Calu3 (cell line): ENCODE results near the gene C2CD4D. TPM values are rescaled to one million over a fixed set of nuclear protein-coding genes. Genes with fewer than 3 reads are reported as not detected.

Source experiments
- BruUV-seq: library from RNA; stranded (reverse); fragments of 400-500 nt; replicated peaks from 2 replicates; lab custom pipeline; 2021; lab: Mats Ljungman, UMichigan
- CTCF ChIA-PET: fragments of 300-600 bp; sonication (Branson Sonifier 250); formaldehyde crosslinking; loops from one replicate; lab custom pipeline; 2022; ENCODE audit warnings: antibody characterized with exemption; lab: Charles Lee
- DNase-seq: peaks from one replicate; pipeline ENCODE4 v3.0.0; 2022
- H3K27ac Mint-ChIP-seq: one replicate; pipeline ENCODE4 v1.8.0; 2022; ENCODE audit warnings: mixed read lengths; ENCODE audit not compliant: unreplicated experiment
- H3K27me3 Mint-ChIP-seq: one replicate; pipeline ENCODE4 v1.8.0; 2022; ENCODE audit warnings: mixed read lengths; ENCODE audit not compliant: unreplicated experiment
- H3K36me3 Mint-ChIP-seq: one replicate; pipeline ENCODE4 v1.8.0; 2022; ENCODE audit warnings: mild to moderate bottlenecking, moderate library complexity, mixed read lengths; ENCODE audit not compliant: insufficient read depth, unreplicated experiment
- H3K4me1 Mint-ChIP-seq: one replicate; pipeline ENCODE4 v1.8.0; 2022; ENCODE audit warnings: mild to moderate bottlenecking, low read depth, mixed read lengths; ENCODE audit not compliant: unreplicated experiment
- H3K4me3 Mint-ChIP-seq: one replicate; pipeline ENCODE4 v1.8.0; 2022; ENCODE audit warnings: mild to moderate bottlenecking, low read depth, moderate library complexity, mixed read lengths; ENCODE audit not compliant: unreplicated experiment
- H3K9me3 Mint-ChIP-seq: one replicate; pipeline ENCODE4 v1.8.0; 2022; ENCODE audit warnings: low read depth, mixed read lengths; ENCODE audit not compliant: unreplicated experiment
- CTCF ChIP-seq: fragments of 200-600 bp; IDR thresholded peaks from one replicate; pipeline ENCODE4 v1.8.0; 2022; ENCODE audit warnings: antibody characterized with exemption; ENCODE audit not compliant: unreplicated experiment
- intact Hi-C: fragments of 100-400 bp; cut with micrococcal nuclease; formaldehyde crosslinking; loops from one replicate; pipeline ENCODE4 v1.10.0; 2022; ENCODE audit not compliant: unreplicated experiment
- total RNA-seq: library from RNA; stranded (reverse); gene quantifications from 2 replicates; pipeline ENCODE4 v1.2.3, GENCODE V29; 2022

The C2CD4D gene
- total RNA-seq, 1 experiment from 2014 or later, result 2.5 TPM

- Mint-ChIP-seq H3K9me3 (no peaks in the 10 kb centered on the region), H3K27me3 (peaks cover 42% of the 10 kb centered on the region), H3K36me3 (no peaks in the 10 kb centered on the region), H3K4me3 (no peak overlapping the region), H3K4me1 (no peaks in the 10 kb centered on the region), H3K27ac (no peak overlapping the region)
- intact Hi-C loops, result no loop called here
- DNase-seq, result no peak
- TF ChIP-seq CTCF, result no peak
- no TSS peak for BruUV-seq
- CTCF ChIA-PET, result no interaction called here
Measured at GRCh38 chr1:151799179-151800022, 40.2 kb downstream of the C2CD4D start.

- no peak overlapping the region for H3K4me3 Mint-ChIP-seq
- no peak for DNase-seq
- no peaks in the 10 kb centered on the region for H3K9me3 Mint-ChIP-seq
- peaks cover 34% of the 10 kb centered on the region for H3K27me3 Mint-ChIP-seq
- TF ChIP-seq CTCF, result no peak
- intact Hi-C loops, result no loop called here
- no TSS peak for BruUV-seq
- CTCF ChIA-PET, result no interaction called here
- H3K27ac Mint-ChIP-seq, result no peak overlapping the region
- no peaks in the 10 kb centered on the region for H3K4me1 Mint-ChIP-seq
- no peaks in the 10 kb centered on the region for H3K36me3 Mint-ChIP-seq
Measured at GRCh38 chr1:151798571-151798970, 41.0 kb downstream of the C2CD4D start.

- H3K27ac Mint-ChIP-seq, result peak overlapping the region; percentile 82
- no peak for TF ChIP-seq CTCF
- peaks cover 22% of the 10 kb centered on the region for H3K36me3 Mint-ChIP-seq
- peak overlapping the region; percentile 91 for H3K4me3 Mint-ChIP-seq
- DNase-seq, result peak; percentile 22
- no peaks in the 10 kb centered on the region for H3K9me3 Mint-ChIP-seq
- no peaks in the 10 kb centered on the region for H3K27me3 Mint-ChIP-seq
- CTCF ChIA-PET, result interaction anchor here (1.0 to 1.5 kb wide), 2 partner anchors 29 to 48 kb away, joined by 3 read pairs; partner anchors contain the start of gene C2CD4D
- TSS peak; percentile 49 for BruUV-seq
- intact Hi-C loops, result loop anchor here (2.0 kb wide), 1 partner anchor 46 kb away; no protein-coding TSS in a partner anchor
- no peaks in the 10 kb centered on the region for H3K4me1 Mint-ChIP-seq
Measured at GRCh38 chr1:151790940-151791651, 48.5 kb downstream of the C2CD4D start.

GRCh38 chr1:151790071-151790939 lies 49.3 kb downstream of the C2CD4D start, which contains the start of gene TDRKH:
TSS of gene TDRKH (minus strand) at chr1:151790500. CDS start at chr1:151783022, 7,478 bp downstream.
- H3K27me3 Mint-ChIP-seq, result no peaks in the 10 kb centered on the region
- no TSS peak for BruUV-seq
- H3K9me3 Mint-ChIP-seq, result no peaks in the 10 kb centered on the region
- H3K27ac Mint-ChIP-seq, result peak within 1 kb of the TSS; percentile 82
- peak; percentile 33 for TF ChIP-seq CTCF
- peaks cover 22% of the 10 kb centered on the region for H3K36me3 Mint-ChIP-seq
- intact Hi-C loops, result loop anchor here (2.0 kb wide), 1 partner anchor 46 kb away; no protein-coding TSS in a partner anchor
- CTCF ChIA-PET, result interaction anchor here (0.8 to 1.5 kb wide), 2 partner anchors 27 to 30 kb away, joined by 3 read pairs; partner anchors contain the start of gene MRPL9
- peak; percentile 99 for DNase-seq
- H3K4me3 Mint-ChIP-seq, result peak within 1 kb of the TSS; percentile 91
- no peaks in the 10 kb centered on the region for H3K4me1 Mint-ChIP-seq
